C4-2B (cell line): Measurements from ENCODE around the gene SULT1B1.

Source experiments
- H3K27ac ChIP-seq: fragments of 450-650 bp; 2 replicates; pipeline ENCODE4 v1.5.1; 2017
- ZFX ChIP-seq: fragments of 450-650 bp; IDR thresholded peaks from 2 replicates; pipeline ENCODE4 v1.6.1; 2017
- TF ChIP-seq, protein P1 (sequence below): fragments of 450-650 bp; conservative IDR thresholded peaks from 2 replicates; pipeline ENCODE4 v1.5.1; 2017; ENCODE audit warnings: mild to moderate bottlenecking

The SULT1B1 gene

GRCh38 chr4:69760455-69760854 lies at the start of gene SULT1B1:
TSS of gene SULT1B1 (minus strand) at chr4:69760620. CDS start at chr4:69755217, 5,403 bp downstream.
- TF ChIP-seq ZFX, result no peak
- TF ChIP-seq, protein P1, sequence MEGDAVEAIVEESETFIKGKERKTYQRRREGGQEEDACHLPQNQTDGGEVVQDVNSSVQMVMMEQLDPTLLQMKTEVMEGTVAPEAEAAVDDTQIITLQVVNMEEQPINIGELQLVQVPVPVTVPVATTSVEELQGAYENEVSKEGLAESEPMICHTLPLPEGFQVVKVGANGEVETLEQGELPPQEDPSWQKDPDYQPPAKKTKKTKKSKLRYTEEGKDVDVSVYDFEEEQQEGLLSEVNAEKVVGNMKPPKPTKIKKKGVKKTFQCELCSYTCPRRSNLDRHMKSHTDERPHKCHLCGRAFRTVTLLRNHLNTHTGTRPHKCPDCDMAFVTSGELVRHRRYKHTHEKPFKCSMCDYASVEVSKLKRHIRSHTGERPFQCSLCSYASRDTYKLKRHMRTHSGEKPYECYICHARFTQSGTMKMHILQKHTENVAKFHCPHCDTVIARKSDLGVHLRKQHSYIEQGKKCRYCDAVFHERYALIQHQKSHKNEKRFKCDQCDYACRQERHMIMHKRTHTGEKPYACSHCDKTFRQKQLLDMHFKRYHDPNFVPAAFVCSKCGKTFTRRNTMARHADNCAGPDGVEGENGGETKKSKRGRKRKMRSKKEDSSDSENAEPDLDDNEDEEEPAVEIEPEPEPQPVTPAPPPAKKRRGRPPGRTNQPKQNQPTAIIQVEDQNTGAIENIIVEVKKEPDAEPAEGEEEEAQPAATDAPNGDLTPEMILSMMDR, result no peak
- H3K27ac ChIP-seq, result no peak within 1 kb of the TSS

GRCh38 chr4:69800599-69800998 lies 40.2 kb upstream of the SULT1B1 start:
- H3K27ac ChIP-seq, result no peak overlapping the region
- TF ChIP-seq, protein P1, result no peak
- no peak for TF ChIP-seq ZFX

DNA sequence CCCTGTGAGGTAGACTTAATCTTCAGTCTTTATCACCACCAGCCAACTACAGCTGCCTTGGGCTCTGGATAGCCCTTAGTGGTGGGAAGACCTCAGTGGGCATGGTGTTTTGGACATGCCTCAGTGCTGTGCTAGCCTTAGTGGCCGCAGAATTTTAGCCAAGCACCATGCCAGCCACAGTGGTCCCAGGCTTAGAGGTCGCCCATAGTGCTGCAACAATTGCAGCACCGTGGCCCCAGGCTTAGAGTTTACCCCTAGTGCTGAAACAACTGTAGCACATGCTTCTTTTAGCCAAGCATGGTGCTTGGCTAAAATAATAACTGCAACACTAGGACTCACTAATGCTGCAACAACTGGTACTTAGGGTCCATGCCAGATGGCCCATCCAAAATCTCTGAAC lies 38.9 kb upstream of the SULT1B1 start:
- TF ChIP-seq ZFX, result no peak
- TF ChIP-seq, protein P1, result no peak
- no peak overlapping the region for H3K27ac ChIP-seq

DNA sequence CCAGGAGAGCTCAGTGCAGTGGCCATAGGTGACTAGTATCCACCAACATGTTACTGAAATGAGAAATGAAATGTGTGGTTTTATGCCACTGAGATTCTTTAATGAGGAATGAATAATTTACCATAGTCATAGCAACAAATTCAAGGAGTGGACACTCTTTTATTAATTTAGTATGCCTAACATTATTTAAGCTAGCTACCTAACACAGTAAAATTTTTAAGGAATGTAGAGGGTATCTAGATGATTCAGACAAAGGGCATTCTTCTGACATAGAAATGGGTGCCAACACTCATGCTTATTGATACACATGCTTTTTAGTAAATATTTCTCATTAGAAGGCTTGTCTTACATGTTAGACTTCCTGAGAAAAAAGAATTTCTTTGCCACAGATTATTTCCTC lies 33.3 kb upstream of the SULT1B1 start:
- no peak overlapping the region for H3K27ac ChIP-seq
- no peak for TF ChIP-seq ZFX
- TF ChIP-seq, protein P1, result no peak

GRCh38 chr4:69787879-69788278 lies 27.5 kb upstream of the SULT1B1 start:
- TF ChIP-seq, protein P1, result no peak
- TF ChIP-seq ZFX, result no peak
- H3K27ac ChIP-seq, result no peak overlapping the region

- TF ChIP-seq, protein P1, result no peak
- no peak for TF ChIP-seq ZFX
- no peak overlapping the region for H3K27ac ChIP-seq
These were observed 26.1 kb upstream of the SULT1B1 start for GRCh38 chr4:69786547-69786946.

GRCh38 chr4:69785211-69785831 lies 24.9 kb upstream of the SULT1B1 start:
- TF ChIP-seq ZFX, result no peak
- H3K27ac ChIP-seq, result no peak overlapping the region

GRCh38 chr4:69782651-69783310 lies 22.4 kb upstream of the SULT1B1 start:
- H3K27ac ChIP-seq, result no peak overlapping the region
- no peak for TF ChIP-seq ZFX
- TF ChIP-seq, protein P1, result no peak
